HG02981 (cell line): ENCODE data around the gene RPTOR.

Experiments used
- ATAC-seq: cut with Tn5 transposase; IDR thresholded peaks from one replicate; pipeline ENCODE4 v1.9.1; 2021; ENCODE audit warnings: mild to moderate bottlenecking, moderate library complexity; ENCODE audit not compliant: unreplicated experiment

RPTOR gene

DNA sequence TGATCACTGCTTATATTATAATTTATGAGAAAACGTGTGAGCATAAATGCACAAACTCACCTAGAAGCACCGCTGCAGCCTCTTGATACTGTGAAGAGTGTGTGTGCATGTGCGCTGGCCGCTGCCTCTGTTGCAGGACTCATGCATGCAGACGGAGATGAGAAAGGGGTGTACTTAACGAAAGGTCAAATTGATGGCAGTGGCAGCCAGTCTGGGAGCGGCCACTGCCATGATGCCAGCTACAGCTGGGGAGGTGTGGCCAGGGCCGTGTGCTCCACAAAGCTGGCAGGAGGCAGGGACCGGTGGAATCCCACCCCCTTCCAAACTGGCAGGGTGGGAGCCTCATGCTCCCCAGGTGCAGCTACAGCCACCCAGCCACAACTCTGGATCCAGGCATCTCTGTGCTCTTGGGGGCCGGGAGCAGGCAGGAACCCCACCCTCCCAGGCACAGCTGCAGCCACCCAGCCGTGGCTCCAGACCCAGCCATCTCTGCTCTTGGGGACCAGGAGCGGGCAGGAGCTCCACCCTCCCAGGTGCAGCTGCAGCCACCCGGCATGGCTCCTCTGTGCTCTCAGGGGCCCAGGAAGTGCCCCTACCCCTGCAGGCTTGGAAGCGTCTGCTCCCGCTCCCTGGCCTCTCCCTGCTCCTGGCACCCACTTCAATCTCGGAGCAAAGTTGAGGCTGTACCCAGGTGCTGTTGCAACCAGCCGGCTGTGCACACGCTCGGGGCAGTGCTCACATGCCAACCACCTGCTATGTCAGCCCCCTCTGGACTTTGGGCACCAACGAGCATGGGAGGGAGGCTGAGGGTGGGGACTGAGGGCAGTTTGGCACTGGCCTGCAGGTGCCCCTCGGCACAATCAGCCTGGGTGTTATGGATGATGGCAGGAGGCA is 369.5 kb downstream of the RPTOR start:
- no peak for ATAC-seq

DNA sequence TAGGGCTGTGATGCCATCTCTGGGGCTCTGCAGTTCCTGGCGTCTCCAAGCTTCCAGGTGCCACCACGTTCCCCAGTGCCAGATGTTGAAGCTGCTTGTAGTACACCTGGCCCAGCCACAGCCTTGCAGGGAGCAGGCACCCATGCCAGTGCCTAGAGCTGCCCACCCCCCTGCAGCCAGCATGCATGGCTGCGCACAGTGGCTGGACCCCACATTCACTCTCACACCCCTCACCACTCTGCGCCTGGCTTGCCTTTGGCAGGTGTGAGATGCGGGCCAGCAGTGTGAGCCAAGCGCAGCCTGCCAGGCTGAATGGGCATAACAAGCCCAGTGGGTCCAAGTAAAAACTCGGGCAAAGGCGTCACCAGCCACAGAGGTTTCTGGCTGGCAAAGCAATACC is 371.6 kb downstream of the RPTOR start:
- no peak for ATAC-seq

DNA sequence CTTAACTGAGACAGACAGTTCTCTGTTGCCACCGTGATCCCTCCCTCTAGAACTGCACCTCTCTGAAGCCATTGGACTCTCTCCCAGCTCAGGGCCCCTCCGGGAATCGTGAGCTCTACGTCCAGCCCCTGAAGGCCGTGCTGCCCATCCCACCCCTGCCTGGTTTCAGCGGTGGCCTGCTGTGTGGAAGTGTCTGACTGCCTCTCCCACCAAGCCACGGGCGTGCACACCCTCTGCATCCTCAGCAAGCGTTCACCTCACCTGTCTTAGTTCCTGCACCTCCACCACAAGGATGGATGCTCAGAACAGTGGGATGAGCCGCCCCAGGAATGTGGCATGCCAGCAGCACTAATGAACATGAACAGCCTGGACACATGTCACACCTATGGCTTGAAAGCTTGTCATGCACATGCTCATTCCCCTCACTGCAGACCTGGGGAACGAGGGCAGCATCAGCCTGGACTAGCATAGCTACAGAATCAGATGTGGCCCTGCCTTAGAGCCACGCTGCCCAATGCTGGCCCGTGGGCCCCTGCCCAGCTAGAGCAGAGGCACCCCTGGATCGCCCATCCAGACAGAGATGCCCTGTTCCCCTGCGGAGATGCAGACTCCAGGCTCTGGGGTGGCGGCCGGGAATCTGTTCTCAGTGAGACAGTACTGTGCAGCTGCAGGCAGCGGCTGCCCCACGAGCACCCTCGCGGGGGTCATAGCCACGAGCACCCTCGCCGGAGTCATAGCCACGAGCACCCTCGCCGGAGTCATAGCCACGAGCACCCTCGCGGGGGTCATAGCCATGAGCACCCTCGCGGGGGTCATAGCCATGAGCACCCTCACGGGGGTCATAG is 373.3 kb downstream of the RPTOR start:
- ATAC-seq = no peak

DNA sequence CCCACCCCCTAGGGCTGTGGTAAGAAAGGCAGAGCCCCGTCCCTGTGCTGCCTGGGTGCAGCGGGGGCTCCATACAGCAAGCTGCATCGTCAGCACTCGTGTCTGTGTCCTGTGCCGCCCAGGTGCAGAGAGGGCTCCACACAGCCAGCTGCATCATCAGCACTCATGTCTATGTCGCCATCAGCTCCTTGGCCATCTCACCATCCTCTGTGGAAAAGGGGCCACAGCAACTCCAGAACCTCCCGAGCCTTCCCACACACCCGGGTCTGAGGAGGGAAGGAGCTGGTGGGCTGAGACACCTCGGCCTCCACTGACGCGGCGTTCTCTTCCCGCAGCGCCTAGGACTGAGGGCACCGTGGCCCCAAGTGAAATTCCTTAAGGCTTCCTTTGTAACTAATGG is 374.1 kb downstream of the RPTOR start:
- no peak for ATAC-seq

DNA sequence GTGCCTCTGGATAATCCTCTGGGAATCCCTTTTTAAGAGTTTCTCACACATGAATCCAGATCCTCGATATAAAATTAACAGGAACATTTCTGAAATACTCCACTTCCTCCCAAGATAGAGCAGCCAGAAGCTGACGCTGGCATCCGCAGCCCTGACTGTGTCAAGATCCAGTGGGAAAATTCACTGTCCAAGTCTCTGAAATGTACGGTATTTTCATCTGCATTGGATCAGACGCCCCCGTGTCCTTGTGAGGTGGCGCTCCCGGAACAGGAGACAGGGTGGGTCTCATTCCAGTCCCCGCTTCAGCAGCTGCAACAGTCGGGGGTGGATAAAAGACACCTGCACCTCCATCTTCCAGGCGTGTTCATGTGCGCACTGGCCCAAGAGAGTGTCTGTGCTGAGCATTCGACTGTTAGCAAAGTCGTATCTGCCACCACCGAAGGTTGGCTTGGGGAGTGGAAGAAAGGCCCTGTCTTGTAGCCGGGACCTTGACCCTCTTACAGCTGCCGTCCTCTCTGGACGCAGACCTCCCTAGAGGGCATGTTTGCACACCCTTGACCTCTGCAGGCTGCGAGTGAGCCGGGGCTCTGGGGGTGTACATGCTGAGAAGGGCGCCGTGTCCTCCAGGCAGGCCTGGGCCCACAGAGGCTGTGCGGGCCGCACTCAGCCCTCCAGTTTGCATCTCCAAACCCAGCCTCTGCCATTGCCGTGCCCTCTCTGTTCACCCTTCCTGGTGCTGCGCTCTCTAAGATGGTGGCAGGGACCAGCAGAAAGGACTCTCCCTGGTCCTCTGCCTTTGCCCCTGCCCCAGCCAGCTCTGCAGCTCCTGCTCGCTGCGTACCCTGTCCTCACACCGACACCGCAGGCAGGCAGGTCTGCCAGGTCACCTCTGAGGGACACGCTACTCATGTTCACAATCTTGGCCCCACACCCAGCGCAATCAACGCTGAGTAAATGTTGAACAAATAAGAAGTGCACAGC is 375.0 kb downstream of the RPTOR start:
- no peak for ATAC-seq

DNA sequence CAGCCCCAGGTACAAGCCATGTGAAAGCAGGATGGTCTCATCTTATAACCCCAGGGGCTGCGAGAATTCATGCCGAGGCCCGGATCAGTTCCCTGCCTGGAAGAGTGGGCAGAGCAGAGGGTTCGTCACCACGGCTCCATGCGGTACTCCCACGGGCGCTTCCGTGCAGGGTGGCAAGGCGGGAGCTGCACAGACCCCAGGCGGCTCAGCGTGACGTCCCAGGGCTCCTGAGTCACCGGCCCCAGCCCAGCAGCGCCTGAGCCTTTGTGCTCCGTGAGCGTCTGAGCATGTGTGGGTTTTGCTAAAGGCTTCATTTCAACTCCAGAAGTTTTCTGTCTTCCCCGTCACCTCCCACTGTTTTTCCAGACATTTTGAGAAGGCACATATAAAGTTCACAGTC is 375.8 kb downstream of the RPTOR start:
- ATAC-seq = no peak

DNA sequence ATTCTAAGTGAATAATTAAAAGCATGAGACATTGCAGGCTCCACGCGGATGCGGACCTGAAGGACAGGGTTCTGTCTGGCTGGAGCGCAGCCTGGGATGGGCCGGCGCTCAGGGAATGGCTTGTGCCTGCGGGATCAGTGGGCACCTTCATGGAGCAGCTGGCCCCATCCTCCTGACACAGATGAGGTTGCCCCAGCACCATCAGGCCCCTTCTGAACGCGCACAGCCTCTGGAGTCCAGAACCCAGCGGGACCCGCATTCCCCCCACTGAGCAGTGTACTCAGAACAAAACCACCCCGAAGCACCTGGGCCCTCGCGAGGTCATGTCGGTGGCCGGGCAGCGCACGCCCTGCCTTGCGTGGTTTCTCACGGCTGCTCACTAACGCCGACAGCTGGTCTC is 376.5 kb downstream of the RPTOR start:
- ATAC-seq = no peak

DNA sequence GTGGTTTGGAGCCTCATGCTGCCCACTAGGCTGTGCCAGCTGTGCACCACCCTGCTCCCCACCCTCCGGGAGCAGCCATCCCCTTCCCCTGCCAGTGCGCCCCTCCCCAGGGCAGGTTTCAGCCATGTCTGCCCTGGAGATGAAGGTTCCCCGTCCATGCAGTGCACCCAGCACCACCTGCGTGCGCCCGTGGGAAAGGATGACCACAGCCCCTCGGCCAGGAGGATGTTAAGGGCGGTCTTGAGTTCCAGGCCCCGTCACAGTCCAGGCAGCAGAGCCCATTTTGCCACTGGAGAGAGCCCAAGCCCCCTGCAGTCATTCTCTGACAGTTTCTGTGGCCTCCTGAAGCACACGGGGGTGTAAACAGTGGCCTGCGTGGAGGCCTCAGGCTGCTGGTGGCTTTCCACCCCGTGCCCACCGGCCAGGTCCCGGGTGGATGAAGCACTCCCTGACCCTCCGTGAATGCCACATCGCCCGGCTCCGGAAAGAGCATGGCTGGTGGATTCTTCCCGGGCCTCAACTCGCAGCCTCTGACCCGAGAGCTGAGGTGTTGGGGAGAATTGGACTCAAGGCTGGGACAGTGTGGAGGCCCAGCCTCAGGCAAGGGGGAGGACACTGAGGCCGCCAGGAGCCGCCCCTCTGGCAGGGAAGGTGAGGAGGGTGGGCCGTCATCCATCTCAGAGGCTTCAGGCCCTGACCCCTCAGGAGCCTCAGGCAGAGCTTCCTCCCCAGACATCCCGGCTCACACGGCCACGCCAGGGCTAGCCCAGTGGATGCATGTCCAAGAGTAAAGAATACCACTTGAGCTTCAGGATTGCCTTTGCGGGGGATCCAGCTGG is 377.3 kb downstream of the RPTOR start:
- ATAC-seq = no peak

DNA sequence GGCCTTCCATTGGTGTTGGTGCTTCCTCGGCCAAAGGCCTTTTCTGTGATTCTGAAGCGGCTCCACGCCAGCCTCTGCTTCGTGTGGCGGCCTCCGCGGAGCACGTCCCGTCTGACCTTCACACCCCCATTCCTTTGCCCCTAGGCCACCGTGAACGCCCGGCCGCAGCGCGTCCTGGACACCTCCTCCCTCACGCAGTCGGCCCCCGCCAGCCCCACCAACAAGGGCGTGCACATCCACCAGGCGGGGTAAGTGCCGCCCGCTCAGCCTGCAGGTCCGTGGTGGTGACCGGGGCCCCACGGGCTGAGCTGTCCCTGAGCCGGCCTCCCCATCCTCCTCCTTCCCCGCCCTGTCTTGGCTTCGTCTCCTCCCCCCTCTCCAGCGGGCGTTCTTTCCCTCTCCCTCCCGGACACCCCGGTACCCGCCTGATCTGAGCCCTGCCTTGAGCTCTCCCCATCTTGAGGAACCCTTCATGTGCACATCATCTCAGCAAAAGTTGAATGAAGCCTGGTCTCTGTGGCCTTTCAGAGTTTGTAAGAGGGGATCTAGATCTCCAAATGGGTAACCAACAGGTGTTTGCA is 378.0 kb downstream of the RPTOR start:
- no peak for ATAC-seq

DNA sequence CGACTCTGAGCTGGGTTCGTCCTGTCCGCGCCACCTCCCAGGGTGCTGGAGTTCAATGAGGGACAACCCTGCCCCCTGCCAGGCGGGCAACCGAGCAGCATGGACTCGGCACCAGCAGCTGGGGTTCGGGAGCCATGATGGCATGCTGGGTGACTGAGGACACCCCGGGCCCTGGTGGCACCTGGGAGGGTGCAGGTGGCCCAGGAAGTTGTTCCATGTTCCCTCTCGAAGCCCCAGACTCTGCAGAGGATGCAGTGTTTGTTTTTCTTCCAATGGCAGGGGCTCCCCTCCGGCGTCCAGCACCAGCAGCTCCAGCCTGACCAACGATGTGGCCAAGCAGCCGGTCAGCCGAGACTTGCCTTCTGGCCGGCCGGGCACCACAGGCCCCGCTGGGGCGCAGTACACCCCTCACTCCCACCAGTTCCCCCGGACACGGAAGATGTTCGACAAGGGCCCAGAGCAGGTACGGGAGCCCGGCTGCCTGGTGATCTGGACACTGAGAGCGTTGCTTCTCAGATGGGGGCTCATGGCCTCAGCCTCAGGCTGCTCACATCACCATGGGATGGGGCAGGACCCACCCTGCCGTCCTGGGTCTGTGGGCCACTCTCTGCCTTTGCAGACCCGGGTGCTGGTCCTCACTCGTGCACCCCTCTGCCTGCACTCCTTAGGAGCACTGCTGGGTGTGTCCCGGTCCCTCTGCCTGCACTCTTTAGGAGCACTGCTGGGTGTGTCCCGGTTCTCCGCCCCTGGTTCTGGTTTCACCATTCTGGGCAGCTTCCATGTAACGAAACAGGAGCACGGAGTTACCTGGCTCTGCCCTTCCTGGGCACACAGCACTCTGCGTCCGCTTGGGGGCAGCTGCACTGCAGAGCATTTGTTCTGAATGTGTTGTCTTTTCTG is 378.8 kb downstream of the RPTOR start:
- ATAC-seq = no peak

DNA sequence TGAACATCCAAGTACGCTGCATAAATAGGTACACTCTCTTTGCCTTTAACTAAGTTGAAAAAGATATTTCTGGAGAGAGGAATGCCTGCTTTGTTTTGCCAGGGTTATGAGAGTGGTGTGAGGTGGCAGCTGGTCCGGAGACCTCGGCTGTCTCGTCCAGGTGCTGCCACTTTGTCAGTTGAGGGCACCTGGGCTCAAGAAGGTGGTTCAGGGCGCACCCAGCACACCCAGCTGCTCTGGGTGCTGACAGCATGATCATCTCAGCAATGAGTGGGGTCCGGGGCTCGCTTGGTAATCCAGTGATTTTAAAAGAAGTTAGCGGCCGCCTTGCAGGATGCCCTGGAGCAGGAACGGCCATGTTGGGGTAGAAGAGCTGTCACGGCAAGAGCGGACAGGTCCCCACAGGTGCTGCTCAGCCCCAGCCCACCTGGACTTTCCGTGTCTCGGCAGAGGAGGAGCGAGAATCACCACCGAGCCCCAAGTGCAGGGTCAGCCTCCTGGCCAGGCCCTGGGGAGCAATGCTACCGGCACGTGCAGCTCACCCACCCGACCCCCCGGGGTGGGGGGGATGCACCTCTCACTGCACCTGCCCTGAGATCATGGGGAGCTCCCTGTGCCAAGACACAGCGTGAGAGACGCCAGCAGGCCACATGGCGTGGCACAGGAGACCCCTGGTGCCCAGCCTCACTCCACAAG is 379.6 kb downstream of the RPTOR start:
- no peak for ATAC-seq

DNA sequence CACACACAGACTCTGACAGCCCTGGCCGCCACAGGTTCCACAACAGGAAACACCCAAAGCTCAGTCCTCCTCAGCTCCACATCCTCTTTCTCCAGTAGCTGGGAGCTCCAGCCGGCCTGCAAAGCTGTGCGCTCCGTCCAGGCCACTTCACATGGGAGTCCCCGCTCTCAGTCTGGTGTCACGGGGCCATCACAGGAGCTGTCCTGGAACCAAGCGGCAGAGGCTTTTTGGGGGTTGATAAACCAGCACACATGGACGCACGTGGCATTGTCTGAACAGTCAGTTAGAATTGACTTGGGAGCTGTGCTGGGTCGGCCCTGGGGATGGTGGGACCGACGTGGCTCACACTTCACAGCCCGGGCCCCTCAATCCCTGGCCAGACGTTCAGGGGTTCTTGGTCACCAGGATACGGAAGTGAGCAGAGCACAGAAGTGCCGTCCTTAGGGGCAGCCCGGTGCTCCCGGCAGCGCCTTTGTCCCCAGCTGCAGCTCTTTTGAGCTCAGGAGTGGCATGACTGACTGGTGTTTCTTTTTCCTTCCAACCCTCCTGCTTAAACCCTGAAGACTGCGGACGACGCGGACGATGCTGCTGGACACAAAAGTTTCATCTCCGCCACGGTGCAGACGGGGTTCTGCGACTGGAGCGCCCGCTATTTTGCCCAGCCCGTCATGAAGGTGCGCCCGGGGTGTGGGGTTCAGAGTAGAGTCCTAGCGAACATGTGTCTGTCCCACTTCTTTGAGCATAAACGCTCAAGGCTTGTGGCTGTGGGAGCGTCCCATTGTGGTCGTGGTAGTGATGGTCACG is 380.4 kb downstream of the RPTOR start:
- ATAC-seq = no peak

DNA sequence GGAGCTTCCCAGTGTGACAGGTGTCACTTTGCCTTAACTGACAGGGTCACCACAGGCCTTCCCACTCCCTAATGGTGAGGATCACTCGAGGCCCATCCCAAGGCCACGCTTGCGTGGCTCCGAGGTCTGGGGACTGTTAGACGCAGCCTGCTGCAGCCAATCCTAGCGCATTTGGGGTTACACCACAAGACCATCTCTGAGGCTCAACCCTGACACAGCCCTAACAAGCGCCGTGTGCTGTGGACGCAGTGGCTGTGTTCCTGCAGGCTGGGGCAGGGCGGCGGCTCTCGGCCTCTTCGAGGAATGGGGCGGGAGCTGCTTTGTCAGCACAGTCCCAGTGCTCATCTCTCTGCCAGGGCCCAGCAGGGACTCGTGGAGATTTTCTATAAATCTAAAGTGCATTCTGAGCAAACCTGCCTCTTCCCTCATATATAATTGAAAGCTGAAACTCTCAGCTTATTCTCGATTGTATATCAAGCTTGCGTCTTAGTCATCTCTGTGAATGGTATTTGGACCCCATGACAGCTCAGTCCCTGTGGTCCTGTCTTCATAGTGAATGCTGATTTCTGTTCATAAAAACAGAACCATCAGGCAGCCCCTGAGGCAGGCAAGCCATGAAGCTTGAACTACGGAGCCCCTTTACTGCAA is 381.2 kb downstream of the RPTOR start:
- ATAC-seq = no peak

DNA sequence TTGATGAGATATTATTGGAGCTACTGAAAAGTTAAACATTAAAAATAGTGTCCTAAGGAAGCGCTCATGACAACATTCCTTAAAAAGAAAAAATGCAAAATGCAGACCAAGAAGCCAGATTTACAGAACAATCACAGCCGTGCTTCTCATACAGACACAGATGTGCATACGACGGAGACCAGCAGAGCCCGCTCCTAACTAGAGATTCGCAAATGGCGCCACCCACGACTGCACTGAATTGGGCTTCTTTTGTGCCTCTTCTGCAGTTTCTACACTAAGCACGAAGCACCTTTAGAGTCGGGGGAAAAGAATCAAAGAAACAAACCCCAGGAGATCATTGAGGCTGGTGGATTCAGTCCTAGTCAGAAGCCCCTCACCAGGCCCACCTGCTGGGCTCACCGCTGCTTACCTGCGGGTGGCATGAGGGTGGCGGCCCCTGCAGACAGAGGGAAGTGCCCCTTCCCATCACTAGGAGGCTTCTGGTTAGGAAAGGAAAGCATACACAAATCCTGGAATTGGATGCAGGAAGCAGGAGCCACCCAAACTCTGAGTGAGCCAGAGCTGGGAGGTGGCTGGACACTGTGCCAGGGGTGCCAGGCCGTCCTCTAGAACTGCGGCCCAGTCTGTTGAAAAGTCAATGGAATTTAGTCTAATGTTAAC is 382.1 kb downstream of the RPTOR start:
- no peak for ATAC-seq

DNA sequence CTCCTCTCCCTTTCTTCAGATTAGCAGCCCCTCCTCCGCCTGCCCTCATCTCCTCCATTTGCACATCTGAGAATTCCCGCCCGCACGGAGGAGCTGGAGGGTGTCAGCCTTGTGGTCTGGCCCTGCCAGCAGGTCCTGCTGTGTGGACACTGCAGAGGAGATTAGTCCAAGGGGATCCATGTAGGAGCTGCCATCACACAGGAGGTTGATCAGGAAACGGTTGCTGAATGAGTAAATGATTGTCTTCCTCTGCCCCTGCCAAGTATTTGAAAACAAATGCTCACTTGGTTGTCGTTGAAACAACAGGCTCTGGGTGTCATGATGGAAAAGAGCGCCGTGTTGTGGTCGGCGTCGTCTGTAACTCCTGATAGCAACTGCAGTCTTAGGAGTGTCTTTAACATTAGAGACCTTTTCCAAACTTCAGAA is 383.2 kb downstream of the RPTOR start:
- no peak for ATAC-seq

DNA sequence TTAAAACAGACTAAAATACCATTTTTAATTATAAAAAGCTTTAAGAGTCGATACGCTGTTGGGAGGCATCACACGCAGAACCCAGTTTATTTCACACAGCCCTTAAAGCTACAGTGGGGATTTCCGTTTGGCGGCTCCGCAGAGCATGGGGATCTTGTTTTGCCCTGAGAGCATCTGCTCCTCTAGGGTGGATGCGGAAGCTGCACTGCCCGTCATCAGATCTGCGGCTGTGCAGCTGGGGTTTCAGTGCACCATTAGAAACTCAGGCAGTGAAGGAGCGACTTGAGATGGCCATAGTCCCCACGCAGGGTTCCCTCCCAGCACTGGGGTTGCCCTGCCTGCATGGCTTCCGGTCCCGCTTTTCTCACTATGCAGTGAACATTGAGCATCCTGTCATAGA is 384.8 kb downstream of the RPTOR start:
- no peak for ATAC-seq
